ENCODE data around the gene ALG12.

The ALG12 gene

DNA sequence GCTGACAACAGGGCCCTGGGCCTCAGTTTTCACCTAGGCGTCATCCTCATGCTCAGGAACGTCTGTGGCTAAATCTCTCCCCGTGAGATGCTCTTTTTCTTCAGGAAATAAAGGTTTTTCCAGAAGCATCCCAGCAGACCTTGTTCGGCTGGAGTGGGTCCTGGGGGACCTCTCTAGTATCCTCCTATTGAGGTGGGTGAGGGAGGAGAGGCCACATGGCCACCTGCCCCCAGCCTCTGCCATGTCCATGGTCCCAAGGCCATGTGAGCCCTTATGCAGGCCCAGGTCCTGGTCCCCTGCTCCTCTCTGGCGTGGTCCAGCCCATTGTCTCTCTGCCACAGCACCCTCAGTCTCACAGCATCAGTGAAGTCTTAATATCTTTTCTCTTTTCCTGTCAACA lies 22.0 kb downstream of the ALG12 start:
- in situ Hi-C loops (cut with HindIII; ENCODE audit: low sequenced_read_pairs), result no loop called here

DNA sequence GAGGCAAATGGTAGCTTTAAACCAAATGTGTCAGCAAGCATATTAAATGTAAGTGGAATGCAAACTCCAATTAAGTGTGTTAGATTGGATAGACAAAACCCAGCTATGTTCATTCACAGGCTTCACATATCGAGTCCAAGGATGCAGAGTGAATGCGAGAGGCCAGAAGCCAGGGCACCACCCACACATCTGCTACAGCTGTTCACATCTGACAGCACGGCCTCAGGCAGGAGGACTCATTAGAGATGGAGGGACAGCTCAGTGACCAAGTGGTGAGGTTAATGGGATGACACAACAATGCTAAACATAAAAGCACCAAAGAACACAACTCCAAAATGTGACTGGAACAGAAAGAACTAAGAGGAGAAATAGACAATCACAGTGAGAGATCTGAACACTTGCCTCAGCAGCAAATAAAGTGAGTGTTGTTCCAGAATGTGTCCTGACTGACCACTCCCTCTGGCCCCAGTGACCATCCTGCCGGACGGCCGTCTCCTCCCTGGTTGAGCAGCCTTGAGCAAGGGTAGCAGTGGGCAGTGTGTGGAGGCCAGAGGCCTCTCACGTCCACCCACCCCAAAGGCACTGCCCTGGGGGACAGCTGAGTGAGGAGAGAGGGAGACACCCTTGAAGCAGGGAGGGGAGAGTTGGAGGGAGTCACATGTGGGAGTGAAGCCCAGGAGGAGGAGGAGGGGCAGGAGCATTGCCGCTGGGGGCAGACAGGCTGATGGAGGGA lies 23.8 kb downstream of the ALG12 start:
- in situ Hi-C loops (cut with HindIII; ENCODE audit: low sequenced_read_pairs), result no loop called here

GRCh38 chr22:49893025-49893424 lies 25.2 kb downstream of the ALG12 start:
- in situ Hi-C loops (cut with HindIII; ENCODE audit: low sequenced_read_pairs), result no loop called here

- in situ Hi-C loops (cut with HindIII; ENCODE audit: low sequenced_read_pairs), result no loop called here
These were observed 25.9 kb downstream of the ALG12 start for GRCh38 chr22:49892226-49892899.

- in situ Hi-C loops (cut with HindIII; ENCODE audit: low sequenced_read_pairs), result no loop called here
These were observed 29.2 kb downstream of the ALG12 start for GRCh38 chr22:49889071-49889470.

- in situ Hi-C loops (cut with HindIII; ENCODE audit: low sequenced_read_pairs), result no loop called here
These were observed 30.5 kb downstream of the ALG12 start for GRCh38 chr22:49887702-49888101.

GRCh38 chr22:49887064-49887451 lies 31.2 kb downstream of the ALG12 start:
- in situ Hi-C loops (cut with HindIII; ENCODE audit: low sequenced_read_pairs), result no loop called here

GRCh38 chr22:49886346-49887063 lies 31.7 kb downstream of the ALG12 start:
- in situ Hi-C loops (cut with HindIII; ENCODE audit: low sequenced_read_pairs), result no loop called here

DNA sequence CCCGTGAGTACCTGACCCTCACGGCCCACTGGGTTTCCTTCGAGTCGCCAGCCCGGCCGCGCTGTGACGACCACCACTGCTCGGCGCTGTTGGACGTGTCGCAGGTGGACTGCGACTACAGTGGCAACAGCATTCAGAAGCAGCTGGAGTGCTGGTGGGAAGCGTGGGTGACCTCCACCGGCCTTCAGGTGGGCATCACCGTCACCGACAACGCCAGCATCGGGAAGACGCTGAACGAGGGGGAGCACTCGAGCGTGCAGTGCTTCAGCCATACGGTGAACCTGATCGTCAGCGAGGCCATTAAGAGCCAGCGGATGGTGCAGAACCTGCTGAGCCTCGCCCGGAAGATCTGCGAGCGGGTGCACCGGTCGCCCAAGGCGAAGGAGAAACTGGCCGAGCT lies 32.4 kb downstream of the ALG12 start:
- in situ Hi-C loops (cut with HindIII; ENCODE audit: low sequenced_read_pairs), result no loop called here

- in situ Hi-C loops (cut with HindIII; ENCODE audit: low sequenced_read_pairs), result no loop called here
These were observed 33.0 kb downstream of the ALG12 start for GRCh38 chr22:49885281-49885680.

- in situ Hi-C loops (cut with HindIII; ENCODE audit: low sequenced_read_pairs), result no loop called here
These were observed 33.6 kb downstream of the ALG12 start for GRCh38 chr22:49884503-49885260.

GRCh38 chr22:49884075-49884474 lies 34.2 kb downstream of the ALG12 start:
- in situ Hi-C loops (cut with HindIII; ENCODE audit: low sequenced_read_pairs), result no loop called here

GRCh38 chr22:49883294-49883640 lies 35.0 kb downstream of the ALG12 start:
- in situ Hi-C loops (cut with HindIII; ENCODE audit: low sequenced_read_pairs), result no loop called here

- in situ Hi-C loops (cut with HindIII; ENCODE audit: low sequenced_read_pairs), result no loop called here
These were observed 35.5 kb downstream of the ALG12 start for GRCh38 chr22:49882519-49883293.

GRCh38 chr22:49881856-49882255 lies 36.4 kb downstream of the ALG12 start:
- in situ Hi-C loops (cut with HindIII; ENCODE audit: low sequenced_read_pairs), result no loop called here

- in situ Hi-C loops (cut with HindIII; ENCODE audit: low sequenced_read_pairs), result no loop called here
These were observed 38.0 kb downstream of the ALG12 start for GRCh38 chr22:49880281-49880680.

DNA sequence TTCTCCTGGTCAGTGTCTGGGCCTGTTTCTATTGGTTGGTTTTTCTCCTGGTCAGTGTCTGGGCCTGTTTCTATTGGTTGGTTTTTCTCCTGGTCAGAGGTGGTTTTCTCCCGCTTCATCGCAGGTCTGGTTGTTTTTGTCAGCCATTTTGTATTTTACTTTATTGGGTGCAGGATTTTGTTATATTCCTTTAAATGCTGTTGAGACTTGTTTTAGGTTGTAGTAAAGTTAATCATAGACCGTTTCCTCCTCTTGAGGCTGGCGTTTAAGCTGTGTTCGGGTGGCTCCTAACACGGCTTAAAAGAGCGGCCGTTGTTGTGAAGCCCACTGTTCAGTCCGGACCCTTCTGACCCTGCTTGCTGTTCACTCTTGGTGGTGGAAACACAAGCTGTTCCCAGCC lies 38.4 kb downstream of the ALG12 start:
- in situ Hi-C loops (cut with HindIII; ENCODE audit: low sequenced_read_pairs), result no loop called here

- in situ Hi-C loops (cut with HindIII; ENCODE audit: low sequenced_read_pairs), result no loop called here
These were observed 40.0 kb downstream of the ALG12 start for GRCh38 chr22:49878206-49878605.

GRCh38 chr22:49877642-49878041 lies 40.6 kb downstream of the ALG12 start:
- in situ Hi-C loops (cut with HindIII; ENCODE audit: low sequenced_read_pairs), result no loop called here

DNA sequence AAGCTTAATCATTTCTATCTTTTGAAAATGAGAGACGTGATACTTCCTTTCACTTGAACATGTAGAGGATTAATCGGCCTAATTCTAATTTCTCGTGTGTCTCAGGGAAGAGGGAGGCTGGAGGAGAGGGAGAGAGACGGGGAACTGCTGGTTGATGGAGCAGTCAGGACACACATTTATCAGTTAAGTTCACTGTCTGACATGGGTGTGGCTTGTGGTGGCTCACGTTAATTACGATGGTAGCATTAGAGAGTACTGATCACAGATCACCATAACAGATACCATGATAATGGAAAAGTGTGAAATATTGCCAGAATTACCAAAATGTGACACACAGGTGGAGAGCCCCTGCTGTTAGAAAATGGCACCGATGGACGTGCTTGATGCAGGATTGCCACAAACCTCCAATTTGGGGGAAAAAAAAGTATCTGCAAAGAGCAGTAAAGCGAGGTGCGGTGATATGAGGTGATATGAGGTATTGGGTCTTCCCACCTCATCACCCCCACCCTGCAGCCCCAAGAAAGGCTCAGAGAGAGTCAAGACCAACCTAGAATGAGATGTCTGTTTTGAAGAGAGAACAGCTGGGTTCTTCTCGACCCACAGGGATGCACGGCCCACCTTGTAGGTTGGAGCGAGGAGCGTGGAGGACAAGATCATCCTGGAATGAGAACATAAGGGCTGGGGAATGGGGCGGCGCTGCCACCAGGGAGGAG lies 44.9 kb downstream of the ALG12 start:
- in situ Hi-C loops (cut with HindIII; ENCODE audit: low sequenced_read_pairs), result loop anchor here (5.0 kb wide), 2 partner anchors 49 to 76 kb away; no protein-coding TSS in a partner anchor

Data from endothelial cell of hepatic sinusoid (primary cell).